LNCAP (cell line): Measurements from ENCODE around the gene ITGB8.

Experiments
- CTCF ChIP-seq: fragments of 450-650 bp; IDR thresholded peaks from 2 replicates; pipeline ENCODE4 v1.5.1; 2017; ENCODE audit warnings: mild to moderate bottlenecking

The ITGB8 gene

GRCh38 chr7:20318933-20319332, 11.8 kb upstream of the ITGB8 start:
- TF ChIP-seq CTCF, result no peak

- TF ChIP-seq CTCF, result no peak
Observed at GRCh38 chr7:20320322-20320721, 10.4 kb upstream of the ITGB8 start.

- TF ChIP-seq CTCF, result no peak
Observed at GRCh38 chr7:20320786-20321185, 9.9 kb upstream of the ITGB8 start.

- TF ChIP-seq CTCF, result no peak
Observed at GRCh38 chr7:20323595-20323994, 7.1 kb upstream of the ITGB8 start.

GRCh38 chr7:20326342-20326741, 4.4 kb upstream of the ITGB8 start:
- no peak for TF ChIP-seq CTCF

GRCh38 chr7:20327055-20327454, 3.6 kb upstream of the ITGB8 start:
- no peak for TF ChIP-seq CTCF

GRCh38 chr7:20328027-20328426, 2.7 kb upstream of the ITGB8 start:
- TF ChIP-seq CTCF, result no peak

- no peak for TF ChIP-seq CTCF
Observed at GRCh38 chr7:20328692-20329091, 2.0 kb upstream of the ITGB8 start.
